ENCODE data around the gene MEIOSIN.

GRCh38 chr19:45753548-45753947 is 20.3 kb downstream of the MEIOSIN start:
- TF ChIP-seq CTCF (IDR thresholded peaks at IDR 0.05): no peak
- TF ChIP-seq EP300 (IDR thresholded peaks at IDR 0.05): no peak

Data from tibial nerve (tissue), 4 donors.